Keratinocyte (primary cell): ENCODE results near the gene ACAA1. TPM values are rescaled to one million over a fixed set of nuclear protein-coding genes. Genes with fewer than 3 reads are reported as not detected.

Experiments
- DNase-seq: peaks from one replicate; pipeline ENCODE4 v3.0.0-alpha.2; 2011; ENCODE audit warnings: low read depth, missing footprints, low spot score
- FAIRE-seq: peaks from 2 replicates; lab custom pipeline; 2011; peaks lifted over from hg19 to GRCh38; lab: Jason Lieb, UNC
- H2AFZ ChIP-seq: 2 replicates; pipeline ENCODE4 v1.6.0; 2012; ENCODE audit warnings: low read length, control low read depth, inconsistent platforms; ENCODE audit not compliant: control insufficient read depth
- H3K27ac ChIP-seq: 2 replicates; pipeline ENCODE4 v1.5.1; 2011; ENCODE audit warnings: low read length; ENCODE audit not compliant: control insufficient read depth, insufficient read depth
- H3K27me3 ChIP-seq: 3 replicates; pipeline ENCODE4 v1.6.0; 2011; ENCODE audit warnings: low read length; ENCODE audit not compliant: control insufficient read depth, insufficient read depth; ENCODE audit errors: extremely low read depth
- H3K36me3 ChIP-seq, 2 experiments: 2 replicates in 1 of 2; 3 replicates in 1 of 2; pipeline ENCODE4 v1.5.1; 2011; ENCODE audit warnings: low read length in 2 of 2, mild to moderate bottlenecking in 1 of 2; ENCODE audit not compliant: control insufficient read depth in 2 of 2, insufficient read depth in 2 of 2; ENCODE audit errors: extremely low read depth in 1 of 2
- H3K4me1 ChIP-seq: 3 replicates; pipeline ENCODE4 v1.5.1; 2011; ENCODE audit warnings: low read length; ENCODE audit not compliant: control insufficient read depth, insufficient read depth; ENCODE audit errors: extremely low read depth
- H3K4me2 ChIP-seq: 3 replicates; pipeline ENCODE4 v1.6.0; 2011; ENCODE audit warnings: low read depth, low read length; ENCODE audit not compliant: control insufficient read depth, insufficient read depth; ENCODE audit errors: extremely low read depth
- H3K4me3 ChIP-seq, 3 experiments: fragments of 200-600 bp in 1 of 3; sonication (generic) in 1 of 3; 2 replicates in 2 of 3; 3 replicates in 1 of 3; pipeline ENCODE4 v1.5.1; 2011 to 2016; ENCODE audit warnings: low read length in 3 of 3, mild to moderate bottlenecking in 3 of 3, control low read depth in 2 of 3, inconsistent platforms in 1 of 3, low read depth in 1 of 3, mixed read lengths in 1 of 3, mixed run types in 1 of 3, moderate library complexity in 1 of 3; ENCODE audit not compliant: control insufficient read depth in 2 of 3, insufficient read depth in 2 of 3; ENCODE audit errors: extremely low read depth in 1 of 3
- H3K79me2 ChIP-seq: 2 replicates; pipeline ENCODE4 v1.6.0; 2012; ENCODE audit warnings: low read length; ENCODE audit not compliant: control insufficient read depth, insufficient read depth
- H3K9ac ChIP-seq: 3 replicates; pipeline ENCODE4 v1.6.0; 2011; ENCODE audit warnings: low read length; ENCODE audit not compliant: control insufficient read depth, insufficient read depth; ENCODE audit errors: extremely low read depth
- H3K9me1 ChIP-seq: 3 replicates; pipeline ENCODE4 v1.6.0; 2011; ENCODE audit warnings: low read length; ENCODE audit not compliant: control insufficient read depth, insufficient read depth; ENCODE audit errors: extremely low read depth
- H3K9me3 ChIP-seq: 2 replicates; pipeline ENCODE4 v1.5.1; 2012; ENCODE audit warnings: low read depth, low read length; ENCODE audit not compliant: control insufficient read depth
- H4K20me1 ChIP-seq: 3 replicates; pipeline ENCODE4 v1.6.0; 2011; ENCODE audit warnings: low read length; ENCODE audit not compliant: control insufficient read depth, insufficient read depth; ENCODE audit errors: extremely low read depth
- CTCF ChIP-seq, 3 experiments: IDR thresholded peaks in 1 of 3; conservative IDR thresholded peaks in 1 of 3; optimal IDR thresholded peaks in 1 of 3; 2 replicates in 2 of 3; 3 replicates in 1 of 3; pipeline versions ENCODE3 to v1.5.1; 2011; ENCODE audit warnings: low read length in 3 of 3, mild to moderate bottlenecking in 3 of 3, moderate library complexity in 2 of 3, control low read depth in 1 of 3, inconsistent platforms in 1 of 3; ENCODE audit not compliant: insufficient read depth in 2 of 3; ENCODE audit errors: extremely low read depth in 1 of 3
- EZH2 ChIP-seq: IDR thresholded peaks from one replicate; pipeline ENCODE4 v1.6.1; 2012; ENCODE audit warnings: inconsistent platforms, mild to moderate bottlenecking, low read length, moderate library complexity
- dilution Hi-C: fragments of 300-500 bp; cut with MboI; formaldehyde crosslinking; loops from one replicate; pipeline ENCODE4 v1.7.0; 2020; ENCODE audit warnings: low sequenced_read_pairs; ENCODE audit not compliant: extremely low pct_ligation_motif_present
- polyA plus RNA-seq, 5 experiments: library from polyadenylated mRNA; depleted of rRNA in 3 of 5; stranded (reverse) in 3 of 5; stranded (forward) in 1 of 5; unstranded in 1 of 5; fragments of >200 nt; gene quantifications; 1 replicate in 1 of 5; 2 replicates in 3 of 5; 3 replicates in 1 of 5; pipeline versions ENCODE4 v1.2.1 to v1.2.3, GENCODE V29; 2011 to 2012; ENCODE audit warnings: missing spikeins in 2 of 5, low read depth in 1 of 5, low replicate concordance in 1 of 5

Gene ACAA1
- polyA plus RNA-seq, 1 donor (not counting 4 experiments of a cell fraction or from before 2014, with no cell fraction given) = 85.3 TPM

GRCh38 chr3:38149708-38150107 is 12.8 kb upstream of the ACAA1 start:
- FAIRE-seq = no peak
- Histone ChIP-seq H3K4me3 (no peak overlapping the region), H4K20me1 (no peaks in the 10 kb centered on the region), H3K27ac (no peak overlapping the region), H3K9ac (no peak overlapping the region), H3K4me2 (no peak overlapping the region), H3K9me1 (no peaks in the 10 kb centered on the region), H3K27me3 (no peaks in the 10 kb centered on the region), H3K4me1 (peaks cover 36% of the 10 kb centered on the region), H3K79me2 (no peaks in the 10 kb centered on the region), H3K9me3 (no peaks in the 10 kb centered on the region), H2AFZ (no peak overlapping the region), H3K36me3 (no peaks in the 10 kb centered on the region)
- no peak for DNase-seq
- no peak for TF ChIP-seq EZH2
- no peak for TF ChIP-seq CTCF (optimal IDR thresholded peaks at IDR 0.05 in 1 of 3, IDR thresholded peaks at IDR 0.05 in 1 of 3, conservative IDR thresholded peaks at IDR 0.05 in 1 of 3; ENCODE audit: extremely low read depth in 1 of 3, insufficient read depth in 2 of 3, low read length in 3 of 3)
- dilution Hi-C loops = no loop called here

- Histone ChIP-seq H3K36me3 (no peaks in the 10 kb centered on the region), H3K4me3 (no peak overlapping the region), H3K27ac (no peak overlapping the region), H3K27me3 (no peaks in the 10 kb centered on the region), H3K9ac (no peak overlapping the region), H2AFZ (no peak overlapping the region), H3K79me2 (no peaks in the 10 kb centered on the region), H3K9me3 (no peaks in the 10 kb centered on the region), H3K4me2 (no peak overlapping the region), H3K4me1 (peaks cover 23% of the 10 kb centered on the region), H4K20me1 (no peaks in the 10 kb centered on the region), H3K9me1 (no peaks in the 10 kb centered on the region)
- dilution Hi-C loops = no loop called here
- DNase-seq = no peak
- no peak for FAIRE-seq
- no peak for TF ChIP-seq CTCF (optimal IDR thresholded peaks at IDR 0.05 in 1 of 3, IDR thresholded peaks at IDR 0.05 in 1 of 3, conservative IDR thresholded peaks at IDR 0.05 in 1 of 3; ENCODE audit: extremely low read depth in 1 of 3, insufficient read depth in 2 of 3, low read length in 3 of 3)
- no peak for TF ChIP-seq EZH2
Observed at GRCh38 chr3:38148311-38148882, 11.5 kb upstream of the ACAA1 start.
